OCI-LY1 (cell line): ENCODE data around the gene WASHC3.

Experiments
- H2AFZ ChIP-seq: fragments of 200-600 bp; sonication (generic), shearing (Covaris generic); 2 replicates; pipeline ENCODE4 v1.6.0; 2014; ENCODE audit warnings: antibody characterized with exemption, mild to moderate bottlenecking, low read length
- H3F3A ChIP-seq: fragments of 200-600 bp; sonication (generic), shearing (Covaris generic); 2 replicates; pipeline ENCODE4 v1.6.0; 2014; ENCODE audit warnings: mild to moderate bottlenecking, antibody characterized with exemption, low read length, moderate library complexity; ENCODE audit not compliant: insufficient read depth
- H3K27ac ChIP-seq: fragments of 200-600 bp; sonication (generic); 2 replicates; pipeline ENCODE4 v1.5.1; 2014; ENCODE audit warnings: low read length, mixed run types, mild to moderate bottlenecking, low read depth; ENCODE audit not compliant: poor library complexity, severe bottlenecking
- H3K27me3 ChIP-seq: fragments of 200-600 bp; sonication (generic); 2 replicates; pipeline ENCODE4 v1.6.0; 2014; ENCODE audit warnings: antibody characterized with exemption, mild to moderate bottlenecking, low read length, moderate library complexity; ENCODE audit not compliant: insufficient read depth
- H3K36me3 ChIP-seq: fragments of 200-600 bp; sonication (generic); 2 replicates; pipeline ENCODE4 v1.6.1; 2014; ENCODE audit warnings: mild to moderate bottlenecking, antibody characterized with exemption, low read length, moderate library complexity, mixed read lengths; ENCODE audit not compliant: insufficient read depth
- H3K4me1 ChIP-seq: fragments of 200-600 bp; sonication (generic); 2 replicates; pipeline ENCODE4 v1.5.1; 2014; ENCODE audit warnings: mild to moderate bottlenecking, low read length, moderate library complexity; ENCODE audit not compliant: insufficient read depth, severe bottlenecking
- H3K4me2 ChIP-seq: fragments of 200-600 bp; sonication (generic), shearing (Covaris generic); 2 replicates; pipeline ENCODE4 v1.6.1; 2014; ENCODE audit warnings: low read length
- H3K4me3 ChIP-seq: fragments of 200-600 bp; sonication (generic); 2 replicates; pipeline ENCODE4 v1.5.1; 2014; ENCODE audit warnings: low read length, low read depth, mild to moderate bottlenecking, mixed read lengths; ENCODE audit not compliant: poor library complexity, severe bottlenecking
- H3K79me2 ChIP-seq: fragments of 200-600 bp; shearing (Covaris generic); 2 replicates; pipeline ENCODE4 v1.6.1; 2016; ENCODE audit warnings: mixed run types, low read length, mixed read lengths; ENCODE audit not compliant: insufficient read depth
- H3K9ac ChIP-seq: fragments of 200-600 bp; sonication (generic), shearing (Covaris generic); 2 replicates; pipeline ENCODE4 v1.6.1; 2014; ENCODE audit warnings: mild to moderate bottlenecking, low read length, mixed read lengths
- H3K9me2 ChIP-seq: fragments of 200-600 bp; sonication (generic), shearing (Covaris generic); 2 replicates; pipeline ENCODE4 v1.6.1; 2014; ENCODE audit warnings: low read depth, mild to moderate bottlenecking, low read length, mixed read lengths
- H3K9me3 ChIP-seq: fragments of 200-600 bp; shearing (Covaris generic); 2 replicates; pipeline ENCODE4 v1.6.1; 2014; ENCODE audit warnings: low read length, mixed read lengths
- H4K20me1 ChIP-seq: fragments of 200-600 bp; sonication (generic), shearing (Covaris generic); 2 replicates; pipeline ENCODE4 v1.6.0; 2016; ENCODE audit warnings: mild to moderate bottlenecking, low read length; ENCODE audit not compliant: insufficient read depth
- CTCF ChIP-seq: fragments of 200-600 bp; sonication (generic), shearing (Covaris generic); IDR thresholded peaks from 2 replicates; pipeline ENCODE4 v1.5.1; 2017; ENCODE audit warnings: mild to moderate bottlenecking, antibody characterized with exemption, low read length, moderate library complexity, mixed read lengths
- EZH2 ChIP-seq: fragments of 200-600 bp; sonication (generic), shearing (Covaris generic); IDR thresholded peaks from 2 replicates; pipeline ENCODE4 v1.8.0; 2017; ENCODE audit warnings: borderline replicate concordance, mixed run types, mild to moderate bottlenecking, antibody characterized with exemption, low read length, moderate library complexity, mixed read lengths

WASHC3 gene

DNA sequence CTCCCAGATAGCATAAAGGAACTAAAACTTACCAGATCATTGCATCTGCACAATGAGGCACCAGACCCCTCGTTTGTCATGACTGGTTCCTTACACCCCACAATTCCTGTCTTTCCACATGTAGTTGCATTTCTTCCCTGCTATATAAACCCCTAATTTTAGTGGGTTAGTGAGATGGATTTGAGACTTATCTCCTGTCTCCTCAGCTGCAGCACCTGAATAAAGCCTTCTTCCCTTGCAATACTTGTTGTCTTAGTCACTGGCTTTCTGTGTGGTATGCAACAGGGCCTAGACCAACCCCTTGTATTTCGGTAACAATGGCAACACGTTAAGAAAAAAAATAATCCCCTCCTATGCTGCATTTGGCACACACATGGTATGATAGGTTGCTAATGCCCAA, 45.1 kb upstream of the WASHC3 start:
- no peaks in the 10 kb centered on the region for H3K9me2 ChIP-seq
- no peak overlapping the region for H3K4me3 ChIP-seq
- no peaks in the 10 kb centered on the region for H3K4me1 ChIP-seq
- no peak overlapping the region for H2AFZ ChIP-seq
- no peak overlapping the region for H3K27ac ChIP-seq
- H3K36me3 ChIP-seq, result peaks cover 87% of the 10 kb centered on the region
- TF ChIP-seq CTCF, result no peak
- no peak for TF ChIP-seq EZH2
- no peaks in the 10 kb centered on the region for H4K20me1 ChIP-seq
- H3K9me3 ChIP-seq, result peaks cover 5% of the 10 kb centered on the region
- H3K9ac ChIP-seq, result no peak overlapping the region
- H3K27me3 ChIP-seq, result no peaks in the 10 kb centered on the region
- H3K4me2 ChIP-seq, result no peak overlapping the region
- H3F3A ChIP-seq, result no peaks in the 10 kb centered on the region
- no peaks in the 10 kb centered on the region for H3K79me2 ChIP-seq

GRCh38 chr12:102096855-102097254, 35.1 kb upstream of the WASHC3 start:
- no peaks in the 10 kb centered on the region for H3K9me2 ChIP-seq
- H3K79me2 ChIP-seq, result no peaks in the 10 kb centered on the region
- no peak overlapping the region for H3K27ac ChIP-seq
- H3K4me1 ChIP-seq, result no peaks in the 10 kb centered on the region
- H3K36me3 ChIP-seq, result peaks cover 60% of the 10 kb centered on the region; the same call in 1 of the 2 replicates
- H2AFZ ChIP-seq, result no peak overlapping the region
- H3K9ac ChIP-seq, result no peak overlapping the region
- H3K9me3 ChIP-seq, result no peaks in the 10 kb centered on the region
- H3F3A ChIP-seq, result no peaks in the 10 kb centered on the region; the same call in 1 of the 2 replicates
- H3K27me3 ChIP-seq, result no peaks in the 10 kb centered on the region
- H3K4me2 ChIP-seq, result no peak overlapping the region
- no peak overlapping the region for H3K4me3 ChIP-seq
- H4K20me1 ChIP-seq, result no peaks in the 10 kb centered on the region
- TF ChIP-seq EZH2 (no peak), CTCF (no peak)

GRCh38 chr12:102095677-102096263, 34.0 kb upstream of the WASHC3 start:
- Histone ChIP-seq H3K79me2 (no peaks in the 10 kb centered on the region), H4K20me1 (no peaks in the 10 kb centered on the region), H3F3A (no peaks in the 10 kb centered on the region; the same call in 1 of the 2 replicates), H3K27ac (no peak overlapping the region), H3K9me2 (no peaks in the 10 kb centered on the region), H3K27me3 (no peaks in the 10 kb centered on the region), H3K36me3 (peaks cover 54% of the 10 kb centered on the region; the same call in 1 of the 2 replicates), H2AFZ (no peak overlapping the region), H3K4me2 (no peak overlapping the region), H3K4me1 (no peaks in the 10 kb centered on the region), H3K9ac (no peak overlapping the region), H3K4me3 (no peak overlapping the region), H3K9me3 (no peaks in the 10 kb centered on the region)
- peak; percentile 61 for TF ChIP-seq CTCF
- no peak for TF ChIP-seq EZH2
